GM12801 (cell line): Measurements from ENCODE around the gene ZCCHC10.

ENCODE experiments used
- CTCF ChIP-seq: IDR thresholded peaks from one replicate; pipeline ENCODE4 v1.5.1; 2011; ENCODE audit warnings: control low read depth; ENCODE audit not compliant: insufficient read length; ENCODE audit errors: extremely low read depth

ZCCHC10 gene

GRCh38 chr5:132979367-132979940 lies 46.9 kb downstream of the ZCCHC10 start:
- no peak for TF ChIP-seq CTCF

GRCh38 chr5:132976852-132977251 lies 49.5 kb downstream of the ZCCHC10 start:
- no peak for TF ChIP-seq CTCF

GRCh38 chr5:132971483-132972435 lies 54.6 kb downstream of the ZCCHC10 start:
- TF ChIP-seq CTCF: no peak

- TF ChIP-seq CTCF: no peak
These were observed 61.2 kb downstream of the ZCCHC10 start for GRCh38 chr5:132965120-132965519.

GRCh38 chr5:132963171-132964104 lies 62.9 kb downstream of the ZCCHC10 start, which contains the start of gene AFF4:
Gene AFF4 (minus strand): TSS chr5:132963634. CDS start chr5:132937189, 26,445 bp downstream.
- TF ChIP-seq CTCF: no peak

GRCh38 chr5:132962429-132963021 lies 63.8 kb downstream of the ZCCHC10 start:
- no peak for TF ChIP-seq CTCF
